WTC11 (cell line): ENCODE results near the gene RNF150. TPM values are rescaled to one million over a fixed set of nuclear protein-coding genes. Genes with fewer than 3 reads are reported as not detected.

Source experiments
- ATAC-seq: fragments of 200-7000 bp; cut with Tn5 transposase; 2 replicates; pipeline ENCODE4 v1.10.0; 2021; ENCODE audit warnings: mild to moderate bottlenecking, moderate library complexity
- CTCF ChIA-PET: fragments of 300-600 bp; sonication (Branson Sonifier 250); formaldehyde crosslinking; loops from one replicate; lab custom pipeline; 2021; ENCODE audit warnings: antibody characterized with exemption; lab: Charles Lee
- POLR2A ChIA-PET: fragments of 350-600 bp; sonication (Branson Sonifier 250); formaldehyde crosslinking; loops from one replicate; lab custom pipeline; 2021; ENCODE audit warnings: antibody characterized with exemption; lab: Charles Lee
- DNase-seq: peaks from one replicate; pipeline ENCODE4 v3.0.0; 2021; ENCODE audit warnings: low spot score
- H3K27ac Mint-ChIP-seq: 2 replicates; pipeline ENCODE4 v1.8.0; 2021; ENCODE audit warnings: mixed read lengths
- H3K27me3 Mint-ChIP-seq: 2 replicates; pipeline ENCODE4 v1.8.0; 2021; ENCODE audit warnings: low read depth, mild to moderate bottlenecking, moderate library complexity, mixed read lengths
- H3K36me3 Mint-ChIP-seq: 2 replicates; pipeline ENCODE4 v1.8.0; 2021; ENCODE audit warnings: mixed read lengths
- H3K4me1 Mint-ChIP-seq: 2 replicates; pipeline ENCODE4 v1.8.0; 2022; ENCODE audit warnings: mixed read lengths
- H3K4me3 Mint-ChIP-seq: 2 replicates; pipeline ENCODE4 v1.8.0; 2021; ENCODE audit warnings: mild to moderate bottlenecking, moderate library complexity, mixed read lengths
- H3K9me3 Mint-ChIP-seq: 2 replicates; pipeline ENCODE4 v1.8.0; 2021; ENCODE audit warnings: mixed read lengths
- ATF1 ChIP-seq: sonication (generic); formaldehyde crosslinking; IDR thresholded peaks from 2 replicates; pipeline ENCODE4 v1.8.1; 2023; ENCODE audit warnings: mild to moderate bottlenecking, moderate library complexity, missing genetic modification reagents
- CBFB ChIP-seq: sonication (generic); formaldehyde crosslinking; IDR thresholded peaks from 2 replicates; pipeline ENCODE4 v1.8.1; 2022; ENCODE audit warnings: mild to moderate bottlenecking, low read depth, missing genetic modification reagents
- ELF4 ChIP-seq: sonication (generic); formaldehyde crosslinking; IDR thresholded peaks from 2 replicates; pipeline ENCODE4 v1.8.1; 2022; ENCODE audit warnings: low read depth, mild to moderate bottlenecking, moderate library complexity, missing genetic modification reagents
- ERG ChIP-seq: fragments of 250-450 bp; sonication (Bioruptor Pico); IDR thresholded peaks from 2 replicates; pipeline ENCODE4 v1.8.0; 2021; ENCODE audit warnings: mild to moderate bottlenecking
- GTF2I ChIP-seq: fragments of 250-450 bp; sonication (Bioruptor Pico); conservative IDR thresholded peaks from 2 replicates; pipeline ENCODE4 v1.4.0; 2021; ENCODE audit warnings: mild to moderate bottlenecking
- JUN ChIP-seq: sonication (generic); formaldehyde crosslinking; IDR thresholded peaks from 2 replicates; pipeline ENCODE4 v1.8.0; 2023; ENCODE audit warnings: mild to moderate bottlenecking, missing genetic modification reagents
- KAT7 ChIP-seq: sonication (generic); formaldehyde crosslinking; IDR thresholded peaks from 2 replicates; pipeline ENCODE4 v1.8.1; 2023; ENCODE audit warnings: missing genetic modification reagents, mild to moderate bottlenecking, borderline replicate concordance
- MXD4 ChIP-seq: fragments of 250-450 bp; sonication (Bioruptor Pico); IDR thresholded peaks from 2 replicates; pipeline ENCODE4 v1.8.0; 2021; ENCODE audit warnings: mild to moderate bottlenecking, moderate library complexity, borderline replicate concordance
- NR1H2 ChIP-seq: sonication (generic); formaldehyde crosslinking; IDR thresholded peaks from 2 replicates; pipeline ENCODE4 v1.9.0; 2021; ENCODE audit warnings: mild to moderate bottlenecking, moderate library complexity, missing genetic modification reagents
- NR2C2 ChIP-seq: sonication (generic); formaldehyde crosslinking; IDR thresholded peaks from 2 replicates; pipeline ENCODE4 v1.8.0; 2022; ENCODE audit warnings: mild to moderate bottlenecking, missing genetic modification reagents
- RORB ChIP-seq: fragments of 250-450 bp; sonication (Bioruptor Pico); IDR thresholded peaks from 2 replicates; pipeline ENCODE4 v1.9.0; 2021; ENCODE audit warnings: mild to moderate bottlenecking
- USF2 ChIP-seq: sonication (generic); formaldehyde crosslinking; IDR thresholded peaks from 2 replicates; pipeline ENCODE4 v1.8.1; 2023; ENCODE audit warnings: mild to moderate bottlenecking, missing genetic modification reagents, moderate library complexity
- ZNF121 ChIP-seq: sonication (generic); formaldehyde crosslinking; IDR thresholded peaks from 2 replicates; pipeline ENCODE4 v1.8.0; 2023; ENCODE audit warnings: missing genetic modification reagents
- ZNF232 ChIP-seq: sonication (generic); formaldehyde crosslinking; IDR thresholded peaks from 2 replicates; pipeline ENCODE4 v1.8.0; 2022; ENCODE audit warnings: mild to moderate bottlenecking, missing genetic modification reagents
- ZNF396 ChIP-seq: fragments of 250-450 bp; sonication (Bioruptor Pico); IDR thresholded peaks from 2 replicates; pipeline ENCODE4 v1.8.0; 2021; ENCODE audit warnings: mild to moderate bottlenecking, moderate library complexity, borderline replicate concordance
- ZNF512 ChIP-seq: sonication (generic); formaldehyde crosslinking; IDR thresholded peaks from 2 replicates; pipeline ENCODE4 v1.8.1; 2022; ENCODE audit warnings: missing genetic modification reagents, borderline replicate concordance
- total RNA-seq: library from RNA; stranded (reverse); gene quantifications from 3 replicates; pipeline ENCODE4 v1.2.3, GENCODE V29; 2021
- TF ChIP-seq, protein P1 (sequence below): fragments of 250-450 bp; sonication (Bioruptor Pico); conservative IDR thresholded peaks from 2 replicates; pipeline ENCODE4 v1.9.0; 2021; ENCODE audit warnings: mild to moderate bottlenecking
- TF ChIP-seq, protein P2 (sequence below): fragments of 250-450 bp; sonication (Bioruptor Pico); IDR thresholded peaks from 2 replicates; pipeline ENCODE4 v1.9.0; 2021; ENCODE audit warnings: mild to moderate bottlenecking
- TF ChIP-seq, protein P3 (sequence below): sonication (generic); formaldehyde crosslinking; IDR thresholded peaks from 2 replicates; pipeline ENCODE4 v1.8.0; 2022; ENCODE audit warnings: mild to moderate bottlenecking, missing genetic modification reagents

RNF150 gene
- total RNA-seq, 1 experiment from 2014 or later: 5.9 TPM

DNA sequence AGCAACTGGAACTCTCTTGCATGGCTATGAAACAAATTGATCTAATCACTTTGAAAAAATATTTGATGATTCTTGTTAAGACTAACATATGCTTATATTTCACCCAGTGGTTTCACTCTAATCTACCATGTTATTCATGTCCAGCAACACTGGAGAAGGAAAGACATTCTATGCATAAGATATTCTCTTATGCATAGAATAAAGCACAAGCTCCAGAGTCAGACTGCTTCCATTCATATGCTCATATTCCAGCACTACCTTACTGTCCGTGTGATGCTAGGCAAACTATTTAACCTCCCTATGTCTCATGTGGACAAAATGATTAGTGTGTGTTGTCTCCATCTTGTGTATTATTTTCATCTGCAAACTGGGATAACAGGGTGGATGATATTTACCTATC is 124.1 kb downstream of the RNF150 start (continued):
- TF ChIP-seq ZNF121 (CRISPR knock-in tag) (no peak), ZNF232 (CRISPR knock-in tag) (no peak), ERG (CRISPR knock-in tag) (no peak)
- TF ChIP-seq, all 79 proteins: peak for 0

GRCh38 chr4:141006242-141006802 is 126.9 kb downstream of the RNF150 start:
- CTCF ChIA-PET: no interaction called here

More at GRCh38 chr4:141006242-141006802, 126.9 kb downstream of the RNF150 start:
- H3K27ac Mint-ChIP-seq: no peak overlapping the region
- H3K4me3 Mint-ChIP-seq: no peak overlapping the region
- H3K27me3 Mint-ChIP-seq: no peaks in the 10 kb centered on the region
- H3K9me3 Mint-ChIP-seq: peaks cover 19% of the 10 kb centered on the region
- DNase-seq: no peak
- no peaks in the 10 kb centered on the region for H3K4me1 Mint-ChIP-seq
- POLR2A ChIA-PET: no interaction called here
- no peak for ATAC-seq
- TF ChIP-seq, protein P1, sequence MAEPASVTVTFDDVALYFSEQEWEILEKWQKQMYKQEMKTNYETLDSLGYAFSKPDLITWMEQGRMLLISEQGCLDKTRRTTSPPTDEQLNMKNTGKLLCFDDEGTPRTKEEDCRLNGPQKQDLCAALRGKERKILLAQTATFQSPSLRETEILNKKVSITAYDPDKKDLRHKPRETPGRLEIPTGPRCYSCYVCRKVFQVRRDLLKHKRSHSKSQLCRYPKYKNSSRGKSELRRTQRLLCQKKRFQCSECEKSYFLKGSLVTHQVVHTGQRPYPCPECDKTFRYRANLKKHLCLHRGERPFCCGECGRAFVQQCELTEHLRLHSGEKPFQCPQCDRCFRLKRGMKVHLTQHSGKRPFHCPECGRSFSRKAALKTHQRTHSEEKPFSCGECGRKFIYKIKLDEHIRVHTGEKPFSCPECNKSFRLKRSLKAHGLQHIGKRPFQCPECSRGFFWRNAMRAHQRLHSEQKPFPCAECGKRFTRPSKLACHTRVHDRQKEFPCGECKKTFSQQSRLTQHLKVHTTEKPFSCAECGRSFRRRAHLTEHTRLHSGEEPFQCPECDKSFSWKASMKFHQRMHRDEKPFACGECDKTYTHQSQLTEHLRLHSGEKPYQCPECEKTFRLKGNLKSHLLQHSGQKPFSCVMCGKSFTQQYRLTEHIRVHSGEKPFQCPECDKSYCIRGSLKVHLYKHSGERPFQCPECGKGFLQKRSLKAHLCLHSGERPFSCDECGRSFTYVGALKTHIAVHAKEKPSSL (CRISPR knock-in tag): no peak
- TF ChIP-seq CBFB (CRISPR knock-in tag) (no peak), NR1H2 (CRISPR knock-in tag) (no peak), ERG (CRISPR knock-in tag) (no peak), ATF1 (CRISPR knock-in tag) (no peak), GTF2I (CRISPR knock-in tag) (no peak), ELF4 (CRISPR knock-in tag) (no peak), ZNF512 (no peak), NR2C2 (no peak), KAT7 (CRISPR knock-in tag) (no peak), MXD4 (CRISPR knock-in tag) (no peak), RORB (CRISPR knock-in tag) (no peak), USF2 (no peak), JUN (no peak), ZNF396 (CRISPR knock-in tag) (no peak)
- TF ChIP-seq, protein P2, sequence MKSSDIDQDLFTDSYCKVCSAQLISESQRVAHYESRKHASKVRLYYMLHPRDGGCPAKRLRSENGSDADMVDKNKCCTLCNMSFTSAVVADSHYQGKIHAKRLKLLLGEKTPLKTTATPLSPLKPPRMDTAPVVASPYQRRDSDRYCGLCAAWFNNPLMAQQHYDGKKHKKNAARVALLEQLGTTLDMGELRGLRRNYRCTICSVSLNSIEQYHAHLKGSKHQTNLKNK (CRISPR knock-in tag): no peak
- TF ChIP-seq, protein P3, sequence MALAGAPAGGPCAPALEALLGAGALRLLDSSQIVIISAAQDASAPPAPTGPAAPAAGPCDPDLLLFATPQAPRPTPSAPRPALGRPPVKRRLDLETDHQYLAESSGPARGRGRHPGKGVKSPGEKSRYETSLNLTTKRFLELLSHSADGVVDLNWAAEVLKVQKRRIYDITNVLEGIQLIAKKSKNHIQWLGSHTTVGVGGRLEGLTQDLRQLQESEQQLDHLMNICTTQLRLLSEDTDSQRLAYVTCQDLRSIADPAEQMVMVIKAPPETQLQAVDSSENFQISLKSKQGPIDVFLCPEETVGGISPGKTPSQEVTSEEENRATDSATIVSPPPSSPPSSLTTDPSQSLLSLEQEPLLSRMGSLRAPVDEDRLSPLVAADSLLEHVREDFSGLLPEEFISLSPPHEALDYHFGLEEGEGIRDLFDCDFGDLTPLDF (CRISPR knock-in tag): no peak
- H3K36me3 Mint-ChIP-seq: peaks cover 10% of the 10 kb centered on the region
